NCI-H2227 (cell line): ENCODE data around the gene SNX13.

ENCODE experiments used
- DNase-seq: peaks from one replicate; lab custom pipeline; 2025; ENCODE audit not compliant: unreplicated experiment; lab: John Stamatoyannopoulos, UW

The SNX13 gene

GRCh38 chr7:17782216-17782549, 158.1 kb downstream of the SNX13 start:
- no peak for DNase-seq

- no peak for DNase-seq
Observed at GRCh38 chr7:17781491-17782215, 158.6 kb downstream of the SNX13 start.

GRCh38 chr7:17779381-17779780, 160.9 kb downstream of the SNX13 start:
- no peak for DNase-seq

GRCh38 chr7:17774716-17775288, 165.5 kb downstream of the SNX13 start:
- DNase-seq, result peak; percentile 15

GRCh38 chr7:17774248-17774647, 166.0 kb downstream of the SNX13 start:
- DNase-seq, result no peak

- no peak for DNase-seq
Observed at GRCh38 chr7:17773289-17773626, 167.0 kb downstream of the SNX13 start.

GRCh38 chr7:17772581-17773288, 167.6 kb downstream of the SNX13 start:
- no peak for DNase-seq

GRCh38 chr7:17771901-17772408, 168.3 kb downstream of the SNX13 start:
- no peak for DNase-seq

- DNase-seq, result no peak
Observed at GRCh38 chr7:17770710-17771375, 169.5 kb downstream of the SNX13 start.

- DNase-seq, result peak; percentile 76
Observed at GRCh38 chr7:17769918-17770317, 170.4 kb downstream of the SNX13 start.

GRCh38 chr7:17758008-17758407, 182.3 kb downstream of the SNX13 start:
- no peak for DNase-seq

GRCh38 chr7:17746020-17746530, 194.2 kb downstream of the SNX13 start:
- DNase-seq, result no peak

GRCh38 chr7:17745610-17746009, 194.7 kb downstream of the SNX13 start:
- no peak for DNase-seq

- DNase-seq, result no peak
Observed at GRCh38 chr7:17743316-17743715, 197.0 kb downstream of the SNX13 start.

- DNase-seq, result no peak
Observed at GRCh38 chr7:17741426-17741825, 198.9 kb downstream of the SNX13 start.
